Vagina (tissue), 2 donors: ENCODE data around the gene RUFY4.

ENCODE experiments used
- POLR2A ChIP-seq, 2 donors: fragments of 450-650 bp; IDR thresholded peaks; one replicate each; pipeline ENCODE4 v1.6.1; 2017; ENCODE audit warnings: antibody characterized with exemption in 2 of 2, mild to moderate bottlenecking in 2 of 2, moderate library complexity in 2 of 2
- POLR2AphosphoS5 ChIP-seq, 2 donors: sonication (generic); formaldehyde crosslinking; IDR thresholded peaks; one replicate each; pipeline ENCODE4 v1.9.0; 2017; ENCODE audit warnings: antibody characterized with exemption in 2 of 2, mild to moderate bottlenecking in 2 of 2, low read depth in 1 of 2; ENCODE audit not compliant: insufficient read depth in 1 of 2

- no peak for TF ChIP-seq POLR2AphosphoS5 (IDR thresholded peaks at IDR 0.05; ENCODE audit: insufficient read depth in 1 of 2, low read depth in 1 of 2)
- no peak for TF ChIP-seq POLR2A (IDR thresholded peaks at IDR 0.05)
Observed at GRCh38 chr2:218125095-218125494, 56.0 kb downstream of the RUFY4 start.
